ENCODE data around the gene ANKS1B.

ANKS1B gene

DNA sequence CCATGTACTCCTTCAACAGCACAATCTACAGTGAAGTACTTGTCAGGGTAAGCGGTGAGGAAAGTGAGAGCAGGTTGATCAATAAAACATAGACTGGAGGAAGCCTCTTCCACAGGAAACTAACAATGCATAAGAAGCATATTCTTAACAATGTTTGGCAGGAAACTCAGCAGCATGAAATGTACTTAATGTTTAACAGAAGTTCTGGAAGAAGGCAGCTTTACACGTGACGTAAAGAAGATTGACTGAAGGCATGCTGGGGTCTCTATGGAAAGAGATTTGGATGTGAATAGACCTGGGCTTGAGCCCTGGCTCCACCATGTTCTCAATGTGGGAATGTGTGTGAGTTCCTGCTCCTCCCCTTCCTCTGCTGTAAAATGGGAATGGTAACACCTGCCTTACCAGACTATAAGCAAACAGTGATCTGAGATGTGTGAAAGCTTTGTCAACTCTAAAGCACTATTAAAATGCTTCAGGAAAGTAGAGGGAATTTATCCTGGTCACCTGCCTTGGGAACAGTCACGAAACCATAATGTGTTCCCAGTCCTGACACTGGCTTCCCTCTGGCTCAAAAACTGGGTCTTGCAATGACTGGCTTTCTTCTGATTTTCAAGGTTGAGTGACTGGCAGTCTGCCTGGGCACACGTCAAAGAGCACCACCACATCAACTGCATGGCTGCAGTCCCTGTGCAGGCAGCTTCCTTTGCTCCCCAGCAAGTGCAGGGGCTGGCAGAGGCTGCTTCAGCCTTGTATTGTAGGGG lies 955.0 kb downstream of the ANKS1B start:
- H3K36me3 ChIP-seq (ENCODE audit: insufficient read depth, low read length), result no peaks in the 10 kb centered on the region
- H3K79me2 ChIP-seq (ENCODE audit: insufficient read depth, low read length), result no peaks in the 10 kb centered on the region
- H3F3A ChIP-seq (ENCODE audit: insufficient read depth, low read length), result no peaks in the 10 kb centered on the region
- H4K20me1 ChIP-seq (ENCODE audit: insufficient read depth, low read length), result no peaks in the 10 kb centered on the region
- no peaks in the 10 kb centered on the region for H3K9me3 ChIP-seq (ENCODE audit: low read length)
- no peaks in the 10 kb centered on the region for H3K27me3 ChIP-seq (ENCODE audit: insufficient read depth, low read length)
- no peak overlapping the region for H2AFZ ChIP-seq (ENCODE audit: low read length)
- H3K27ac ChIP-seq (ENCODE audit: low read depth, low read length, poor library complexity, severe bottlenecking), result no peak overlapping the region
- H3K9ac ChIP-seq (ENCODE audit: low read length), result no peak overlapping the region
- no peak overlapping the region for H3K4me2 ChIP-seq (ENCODE audit: low read length)
- no peaks in the 10 kb centered on the region for H3K9me2 ChIP-seq (ENCODE audit: low read depth, low read length)
- no peaks in the 10 kb centered on the region for H3K4me1 ChIP-seq (ENCODE audit: insufficient read depth, low read length, severe bottlenecking)
- TF ChIP-seq, protein P1, sequence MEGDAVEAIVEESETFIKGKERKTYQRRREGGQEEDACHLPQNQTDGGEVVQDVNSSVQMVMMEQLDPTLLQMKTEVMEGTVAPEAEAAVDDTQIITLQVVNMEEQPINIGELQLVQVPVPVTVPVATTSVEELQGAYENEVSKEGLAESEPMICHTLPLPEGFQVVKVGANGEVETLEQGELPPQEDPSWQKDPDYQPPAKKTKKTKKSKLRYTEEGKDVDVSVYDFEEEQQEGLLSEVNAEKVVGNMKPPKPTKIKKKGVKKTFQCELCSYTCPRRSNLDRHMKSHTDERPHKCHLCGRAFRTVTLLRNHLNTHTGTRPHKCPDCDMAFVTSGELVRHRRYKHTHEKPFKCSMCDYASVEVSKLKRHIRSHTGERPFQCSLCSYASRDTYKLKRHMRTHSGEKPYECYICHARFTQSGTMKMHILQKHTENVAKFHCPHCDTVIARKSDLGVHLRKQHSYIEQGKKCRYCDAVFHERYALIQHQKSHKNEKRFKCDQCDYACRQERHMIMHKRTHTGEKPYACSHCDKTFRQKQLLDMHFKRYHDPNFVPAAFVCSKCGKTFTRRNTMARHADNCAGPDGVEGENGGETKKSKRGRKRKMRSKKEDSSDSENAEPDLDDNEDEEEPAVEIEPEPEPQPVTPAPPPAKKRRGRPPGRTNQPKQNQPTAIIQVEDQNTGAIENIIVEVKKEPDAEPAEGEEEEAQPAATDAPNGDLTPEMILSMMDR (IDR thresholded peaks at IDR 0.05; ENCODE audit: low read length), result no peak
- TF ChIP-seq EZH2 (IDR thresholded peaks at IDR 0.05; ENCODE audit: borderline replicate concordance, low read length), result no peak
- no peak overlapping the region for H3K4me3 ChIP-seq (ENCODE audit: low read depth, low read length, poor library complexity, severe bottlenecking)

DNA sequence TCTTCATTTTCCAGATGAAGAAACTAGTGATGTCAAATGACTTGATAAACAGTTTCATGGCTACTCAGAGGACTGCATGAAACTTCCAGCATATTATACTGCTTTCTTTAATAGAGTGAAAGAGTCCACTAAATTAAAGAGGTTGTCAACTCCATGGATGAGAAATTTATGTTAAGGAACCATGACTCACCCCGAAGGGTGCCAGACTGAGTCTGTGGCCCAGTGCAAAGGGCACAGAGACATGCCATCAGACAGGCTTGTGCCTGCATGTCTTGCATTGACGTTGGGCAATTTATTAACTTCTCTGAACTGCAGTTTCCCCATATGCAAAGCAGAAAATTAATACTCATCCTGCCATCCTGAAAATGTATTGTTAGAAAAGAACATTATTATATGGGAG lies 957.3 kb downstream of the ANKS1B start:
- Histone ChIP-seq H3K9me3 (ENCODE audit: low read length) (no peaks in the 10 kb centered on the region), H3K4me1 (ENCODE audit: insufficient read depth, low read length, severe bottlenecking) (no peaks in the 10 kb centered on the region), H3K4me3 (ENCODE audit: low read depth, low read length, poor library complexity, severe bottlenecking) (no peak overlapping the region), H3K9ac (ENCODE audit: low read length) (no peak overlapping the region), H3K27ac (ENCODE audit: low read depth, low read length, poor library complexity, severe bottlenecking) (no peak overlapping the region), H3K4me2 (ENCODE audit: low read length) (no peak overlapping the region), H3K27me3 (ENCODE audit: insufficient read depth, low read length) (no peaks in the 10 kb centered on the region), H3K9me2 (ENCODE audit: low read depth, low read length) (no peaks in the 10 kb centered on the region), H3F3A (ENCODE audit: insufficient read depth, low read length) (no peaks in the 10 kb centered on the region), H4K20me1 (ENCODE audit: insufficient read depth, low read length) (no peaks in the 10 kb centered on the region), H3K36me3 (ENCODE audit: insufficient read depth, low read length) (no peaks in the 10 kb centered on the region), H3K79me2 (ENCODE audit: insufficient read depth, low read length) (no peaks in the 10 kb centered on the region), H2AFZ (ENCODE audit: low read length) (no peak overlapping the region)
- no peak for TF ChIP-seq EZH2 (IDR thresholded peaks at IDR 0.05; ENCODE audit: borderline replicate concordance, low read length)
- TF ChIP-seq, protein P1 (IDR thresholded peaks at IDR 0.05; ENCODE audit: low read length), result no peak

DNA sequence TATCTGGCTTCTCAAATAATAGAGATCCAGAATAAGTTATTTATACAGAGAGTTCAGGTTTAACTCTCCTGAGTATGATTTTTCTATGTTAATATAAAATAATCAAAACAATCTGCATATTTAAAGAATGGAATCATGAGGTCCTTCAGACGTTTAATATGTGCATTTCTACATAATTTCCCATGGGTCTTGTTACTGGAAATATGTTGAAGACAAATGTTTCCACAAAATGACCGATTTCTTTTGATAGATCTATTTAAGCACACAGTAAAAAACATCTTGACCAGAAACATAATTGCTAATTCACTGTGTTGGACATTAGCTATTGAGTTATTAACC lies 957.7 kb downstream of the ANKS1B start:
- Histone ChIP-seq H3K36me3 (ENCODE audit: insufficient read depth, low read length) (no peaks in the 10 kb centered on the region), H2AFZ (ENCODE audit: low read length) (no peak overlapping the region), H4K20me1 (ENCODE audit: insufficient read depth, low read length) (no peaks in the 10 kb centered on the region), H3K9ac (ENCODE audit: low read length) (no peak overlapping the region), H3K4me3 (ENCODE audit: low read depth, low read length, poor library complexity, severe bottlenecking) (no peak overlapping the region), H3K9me3 (ENCODE audit: low read length) (no peaks in the 10 kb centered on the region), H3K79me2 (ENCODE audit: insufficient read depth, low read length) (no peaks in the 10 kb centered on the region), H3K27ac (ENCODE audit: low read depth, low read length, poor library complexity, severe bottlenecking) (no peak overlapping the region), H3K9me2 (ENCODE audit: low read depth, low read length) (no peaks in the 10 kb centered on the region), H3K4me1 (ENCODE audit: insufficient read depth, low read length, severe bottlenecking) (no peaks in the 10 kb centered on the region), H3K4me2 (ENCODE audit: low read length) (no peak overlapping the region), H3K27me3 (ENCODE audit: insufficient read depth, low read length) (no peaks in the 10 kb centered on the region), H3F3A (ENCODE audit: insufficient read depth, low read length) (no peaks in the 10 kb centered on the region)
- TF ChIP-seq, protein P1 (IDR thresholded peaks at IDR 0.05; ENCODE audit: low read length), result no peak
- TF ChIP-seq EZH2 (IDR thresholded peaks at IDR 0.05; ENCODE audit: borderline replicate concordance, low read length), result no peak

Measured in OCI-LY1 (cell line).